SU-DHL-6 (cell line): Measurements from ENCODE around the gene GCKR.

Experiments
- CTCF ChIP-seq: fragments of 200-600 bp; sonication (generic); IDR thresholded peaks from one replicate; pipeline ENCODE4 v1.5.1; 2017; ENCODE audit warnings: antibody characterized with exemption, mild to moderate bottlenecking, low read length, moderate library complexity; ENCODE audit not compliant: insufficient read depth, poor library complexity, severe bottlenecking
- EZH2phosphoT487 ChIP-seq: fragments of 200-600 bp; sonication (generic), shearing (Covaris generic); conservative IDR thresholded peaks from 2 replicates; pipeline ENCODE4 v1.6.1; 2018; ENCODE audit warnings: mild to moderate bottlenecking, antibody characterized with exemption, low read length, moderate library complexity, mixed read lengths

- no peak for TF ChIP-seq CTCF
- no peak for TF ChIP-seq EZH2phosphoT487
Observed at GRCh38 chr2:27551514-27551913, 54.9 kb downstream of the GCKR start.
